AG09319 (cell line): ENCODE measurements around the gene DLX5.

Experiments used
- DNase-seq: peaks from one replicate; pipeline ENCODE4 v3.0.0-alpha.2; 2010; ENCODE audit warnings: low read depth; ENCODE audit errors: extremely low read depth
- TF ChIP-seq, protein P1 (sequence below): IDR thresholded peaks from 2 replicates; pipeline ENCODE4 v1.5.1; 2011; ENCODE audit warnings: low read depth, mild to moderate bottlenecking, inconsistent platforms, low read length, moderate library complexity

DLX5 gene

DNA sequence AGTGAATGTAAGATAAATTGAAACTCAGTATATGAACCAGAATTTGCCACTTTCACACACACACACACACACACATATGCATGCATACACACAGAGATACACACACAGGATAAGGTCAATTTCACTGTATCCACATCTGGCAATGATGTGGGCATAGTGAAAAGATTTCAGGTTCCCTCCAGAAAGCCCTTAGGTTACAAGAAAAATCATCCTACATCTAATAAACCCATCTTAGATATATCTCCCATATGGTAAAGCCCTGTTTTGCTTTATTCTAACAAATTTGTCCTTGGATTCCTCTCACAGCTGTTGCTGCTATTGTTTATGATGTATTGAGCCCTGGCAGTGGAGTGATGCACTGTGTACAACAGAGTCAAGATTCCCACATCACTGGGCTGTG lies 47.2 kb downstream of the DLX5 start:
- no peak for DNase-seq
- TF ChIP-seq, protein P1, sequence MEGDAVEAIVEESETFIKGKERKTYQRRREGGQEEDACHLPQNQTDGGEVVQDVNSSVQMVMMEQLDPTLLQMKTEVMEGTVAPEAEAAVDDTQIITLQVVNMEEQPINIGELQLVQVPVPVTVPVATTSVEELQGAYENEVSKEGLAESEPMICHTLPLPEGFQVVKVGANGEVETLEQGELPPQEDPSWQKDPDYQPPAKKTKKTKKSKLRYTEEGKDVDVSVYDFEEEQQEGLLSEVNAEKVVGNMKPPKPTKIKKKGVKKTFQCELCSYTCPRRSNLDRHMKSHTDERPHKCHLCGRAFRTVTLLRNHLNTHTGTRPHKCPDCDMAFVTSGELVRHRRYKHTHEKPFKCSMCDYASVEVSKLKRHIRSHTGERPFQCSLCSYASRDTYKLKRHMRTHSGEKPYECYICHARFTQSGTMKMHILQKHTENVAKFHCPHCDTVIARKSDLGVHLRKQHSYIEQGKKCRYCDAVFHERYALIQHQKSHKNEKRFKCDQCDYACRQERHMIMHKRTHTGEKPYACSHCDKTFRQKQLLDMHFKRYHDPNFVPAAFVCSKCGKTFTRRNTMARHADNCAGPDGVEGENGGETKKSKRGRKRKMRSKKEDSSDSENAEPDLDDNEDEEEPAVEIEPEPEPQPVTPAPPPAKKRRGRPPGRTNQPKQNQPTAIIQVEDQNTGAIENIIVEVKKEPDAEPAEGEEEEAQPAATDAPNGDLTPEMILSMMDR = no peak

DNA sequence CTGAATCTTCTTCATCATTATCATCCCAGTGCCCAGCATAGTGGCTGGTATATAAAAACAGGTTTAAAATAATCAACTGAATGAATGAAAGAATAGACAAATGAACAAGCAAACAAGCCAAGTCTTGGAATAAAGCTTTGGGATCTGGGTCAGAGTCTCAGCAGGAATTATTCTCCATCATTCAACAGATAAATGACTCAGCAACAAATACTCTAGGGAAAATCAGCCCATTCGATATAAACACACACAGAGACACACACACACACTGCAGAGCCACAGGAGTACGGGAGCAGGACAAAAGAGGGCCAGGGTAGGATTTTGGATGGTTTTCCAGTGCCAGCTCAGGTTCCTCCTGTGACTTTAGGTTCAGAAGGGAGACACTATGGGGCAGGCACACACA lies 48.5 kb downstream of the DLX5 start:
- TF ChIP-seq, protein P1 = no peak
- no peak for DNase-seq

DNA sequence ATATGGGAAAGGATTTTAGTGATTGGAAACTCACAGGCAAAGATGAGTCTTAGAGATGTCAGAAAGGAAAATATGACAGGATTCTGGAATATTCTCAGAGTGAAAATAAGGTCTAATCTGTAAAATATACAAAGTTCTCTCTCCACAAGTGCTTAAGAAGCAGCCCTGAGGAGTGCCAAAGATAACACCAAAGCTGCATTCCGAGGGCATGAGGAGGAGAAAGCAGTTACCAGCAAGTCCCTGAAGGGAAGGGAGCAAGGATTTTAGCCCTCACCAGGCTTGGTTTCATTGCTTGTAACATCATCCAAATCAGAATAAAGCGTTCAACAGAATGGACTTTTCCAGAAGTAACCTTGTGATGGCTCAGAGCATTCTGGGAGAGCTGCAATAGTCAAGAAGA lies 50.6 kb downstream of the DLX5 start:
- DNase-seq = no peak
- TF ChIP-seq, protein P1 = no peak

DNA sequence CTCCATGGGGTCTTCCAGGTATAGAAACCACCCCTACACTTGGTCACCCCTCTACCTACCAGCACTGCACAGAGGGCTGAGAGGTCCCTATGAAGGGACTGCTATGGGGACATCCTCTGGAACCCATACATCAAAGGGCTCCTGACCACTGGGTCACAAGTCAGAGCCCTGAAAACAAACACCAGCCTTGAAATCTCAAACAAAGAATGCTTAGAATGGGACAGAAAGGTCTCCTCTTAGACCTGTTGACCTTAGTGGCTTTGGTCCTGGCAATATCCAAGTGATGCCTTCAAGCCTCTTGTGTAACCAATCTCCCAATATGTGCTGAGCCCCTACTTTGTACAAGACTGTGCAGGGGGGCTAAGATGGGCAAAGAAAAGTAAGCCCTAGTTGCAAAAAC lies 53.9 kb downstream of the DLX5 start:
- no peak for DNase-seq
- TF ChIP-seq, protein P1 = no peak
